PC-3 (cell line): ENCODE measurements around the gene CAPN1.

ENCODE experiments used
- EZH2 ChIP-seq: fragments of 300-600 bp; sonication (generic); IDR thresholded peaks from one replicate; pipeline ENCODE4 v1.6.1; 2017; ENCODE audit warnings: antibody characterized with exemption, mild to moderate bottlenecking, low read length; ENCODE audit not compliant: unreplicated experiment
- TF ChIP-seq, protein P1 (sequence below): fragments of 300-600 bp; sonication (generic); conservative IDR thresholded peaks from 2 replicates; pipeline ENCODE4 v1.5.1; 2017; ENCODE audit warnings: antibody characterized with exemption, low read depth, mild to moderate bottlenecking, low read length

GRCh38 chr11:65225279-65226102 lies 43.8 kb downstream of the CAPN1 start:
- TF ChIP-seq, protein P1, sequence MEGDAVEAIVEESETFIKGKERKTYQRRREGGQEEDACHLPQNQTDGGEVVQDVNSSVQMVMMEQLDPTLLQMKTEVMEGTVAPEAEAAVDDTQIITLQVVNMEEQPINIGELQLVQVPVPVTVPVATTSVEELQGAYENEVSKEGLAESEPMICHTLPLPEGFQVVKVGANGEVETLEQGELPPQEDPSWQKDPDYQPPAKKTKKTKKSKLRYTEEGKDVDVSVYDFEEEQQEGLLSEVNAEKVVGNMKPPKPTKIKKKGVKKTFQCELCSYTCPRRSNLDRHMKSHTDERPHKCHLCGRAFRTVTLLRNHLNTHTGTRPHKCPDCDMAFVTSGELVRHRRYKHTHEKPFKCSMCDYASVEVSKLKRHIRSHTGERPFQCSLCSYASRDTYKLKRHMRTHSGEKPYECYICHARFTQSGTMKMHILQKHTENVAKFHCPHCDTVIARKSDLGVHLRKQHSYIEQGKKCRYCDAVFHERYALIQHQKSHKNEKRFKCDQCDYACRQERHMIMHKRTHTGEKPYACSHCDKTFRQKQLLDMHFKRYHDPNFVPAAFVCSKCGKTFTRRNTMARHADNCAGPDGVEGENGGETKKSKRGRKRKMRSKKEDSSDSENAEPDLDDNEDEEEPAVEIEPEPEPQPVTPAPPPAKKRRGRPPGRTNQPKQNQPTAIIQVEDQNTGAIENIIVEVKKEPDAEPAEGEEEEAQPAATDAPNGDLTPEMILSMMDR: peak; percentile 33; the same call in 1 of the 2 replicates
- TF ChIP-seq EZH2: no peak
